ENCODE measurements around the gene NOB1. TPM values are rescaled to one million over a fixed set of nuclear protein-coding genes. Genes with fewer than 3 reads are reported as not detected.
A peak's percentile ranks its signal among the peaks of the same experiment; 100 is the strongest.

Gene NOB1
- total and polyA plus RNA-seq, 3 experiments from 2014 or later: 43.5 to 137 (median 129) TPM

DNA sequence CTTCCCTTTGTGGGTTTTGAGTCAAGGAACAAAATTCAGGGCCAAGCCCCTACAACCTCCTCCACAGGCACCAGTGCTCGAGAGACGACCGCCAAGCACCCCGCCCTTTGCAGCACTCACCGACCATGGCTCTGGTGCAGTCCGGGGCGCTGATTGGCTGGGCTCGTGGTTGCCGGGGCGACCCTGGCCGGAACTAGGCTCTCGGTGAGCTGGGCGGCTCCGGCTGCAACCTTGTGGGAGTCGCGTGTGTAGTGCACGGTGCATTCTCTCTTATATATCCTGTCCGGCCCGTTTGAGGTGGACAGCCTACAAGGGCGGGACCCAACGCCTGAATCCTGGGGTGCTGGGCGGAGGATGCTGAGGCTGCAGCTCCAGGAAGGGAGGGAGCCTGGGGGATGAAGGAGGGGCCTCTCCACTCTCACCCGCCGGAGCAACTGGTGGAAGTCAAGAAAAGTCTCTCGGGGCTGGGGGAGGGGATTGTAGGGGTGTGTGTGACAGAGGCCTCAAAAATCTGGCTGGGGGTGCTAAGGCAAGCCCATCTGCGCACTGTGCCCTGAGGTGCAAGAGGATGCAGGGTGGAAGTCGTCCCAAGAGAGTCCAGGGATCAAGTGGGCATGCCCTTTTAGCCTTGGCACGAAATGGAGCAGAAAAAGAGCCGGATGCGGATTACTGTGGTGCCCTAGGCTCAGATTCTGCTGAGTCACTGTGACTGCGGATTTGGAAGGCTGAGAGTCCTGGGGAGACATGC, 28.2 kb downstream of the NOB1 start, which contains the start of gene NQO1:
Gene NQO1, minus strand, starts transcription at position 248 of the 748 bp plus-strand sequence. Its CDS starts 121 bp downstream, at position 127.
- Histone ChIP-seq H3K27me3 (ENCODE audit: insufficient read depth, low read length, poor library complexity, severe bottlenecking) (no peaks in the 10 kb centered on the region), H3K9me3 (ENCODE audit: low read length) (no peaks in the 10 kb centered on the region), H3K4me1 (ENCODE audit: insufficient read depth, low read length) (peaks cover 16% of the 10 kb centered on the region), H3K27ac (ENCODE audit: low read depth, low read length) (peak within 1 kb of the TSS; percentile 74), H3K36me3 (ENCODE audit: insufficient read depth, low read length) (no peaks in the 10 kb centered on the region), H3K4me3 (ENCODE audit: low read length) (peak within 1 kb of the TSS; percentile 74)
- peak; percentile 68 to 90 (median 80) for DNase-seq
- H3K27me3 Mint-ChIP-seq: no peaks in the 10 kb centered on the region
- peaks cover 16 to 31% (median 17%) of the 10 kb centered on the region in 3 donors for H3K4me1 Mint-ChIP-seq
- POLR2A ChIA-PET: interaction anchor here (0.6 to 2.8 kb wide), 3 partner anchors 28 to 125 kb away, joined by 3 to 19 read pairs (median 5); partner anchors contain the start of gene NOB1
- H3K36me3 Mint-ChIP-seq: peaks cover 0 to 4% (median 0%) of the 10 kb centered on the region in 3 donors
- peak within 1 kb of the TSS; percentile 72 to 96 (median 92) for H3K27ac Mint-ChIP-seq
- CTCF ChIA-PET: interaction anchor here (4.6 to 8.2 kb wide), 2 partner anchors 16 to 28 kb away, joined by 16 to 58 read pairs; partner anchors contain the start of gene NOB1
- H3K4me3 Mint-ChIP-seq: peak within 1 kb of the TSS; percentile 83 to 96 (median 93)
- H3K9me3 Mint-ChIP-seq: no peaks in the 10 kb centered on the region

DNA sequence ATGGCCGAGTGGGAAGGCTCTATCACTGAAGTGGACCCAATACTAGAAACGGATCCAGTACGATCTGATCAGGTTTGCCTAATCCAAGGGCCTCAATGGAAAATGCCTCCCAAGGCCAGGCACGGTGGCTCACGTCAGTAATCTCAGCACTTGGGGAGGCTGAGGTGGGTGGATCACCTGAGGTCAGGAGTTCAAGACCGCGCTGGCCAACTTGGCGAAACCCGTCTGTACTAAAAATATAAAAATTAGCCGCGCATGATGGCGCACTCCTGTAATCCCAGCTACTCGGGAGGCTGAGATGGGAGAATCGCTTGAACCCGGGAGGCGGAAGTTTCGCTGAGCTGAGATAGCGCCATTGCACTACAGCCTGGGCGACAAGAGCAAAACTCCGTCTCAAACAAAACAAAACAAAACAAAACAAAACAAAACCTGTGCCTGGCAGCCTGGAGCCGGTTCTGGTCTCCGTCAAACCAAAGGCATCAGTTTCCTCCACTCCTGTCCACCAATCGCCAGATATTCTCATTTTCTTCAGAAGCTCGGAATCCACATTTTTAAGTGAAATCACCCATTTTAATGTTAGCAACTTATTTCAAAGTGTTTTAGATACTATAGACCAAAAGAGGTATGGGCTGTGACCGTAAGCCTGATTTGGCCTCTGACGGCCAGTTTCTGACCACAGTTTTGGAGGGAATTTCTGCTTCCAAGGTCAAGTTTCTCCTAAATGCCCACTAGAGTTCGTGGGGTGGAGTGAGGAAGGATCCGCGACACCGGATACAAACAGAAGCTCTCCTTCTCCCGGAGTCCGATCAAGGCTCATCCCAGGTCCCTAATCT, 29.0 kb downstream of the NOB1 start:
- Mint-ChIP-seq H3K4me3 (peak overlapping the region; percentile 83 to 96 (median 93)), H3K36me3 (peaks cover 0 to 4% (median 0%) of the 10 kb centered on the region in 3 donors), H3K27ac (peak overlapping the region; percentile 72 to 96 (median 92)), H3K27me3 (no peaks in the 10 kb centered on the region), H3K9me3 (no peaks in the 10 kb centered on the region), H3K4me1 (peaks cover 16 to 31% (median 17%) of the 10 kb centered on the region in 3 donors)
- Histone ChIP-seq H3K36me3 (ENCODE audit: insufficient read depth, low read length) (no peaks in the 10 kb centered on the region), H3K27ac (ENCODE audit: low read depth, low read length) (peak overlapping the region; percentile 74), H3K4me3 (ENCODE audit: low read length) (peak overlapping the region; percentile 74), H3K9me3 (ENCODE audit: low read length) (no peaks in the 10 kb centered on the region), H3K27me3 (ENCODE audit: insufficient read depth, low read length, poor library complexity, severe bottlenecking) (no peaks in the 10 kb centered on the region), H3K4me1 (ENCODE audit: insufficient read depth, low read length) (peaks cover 16% of the 10 kb centered on the region)
- POLR2A ChIA-PET: interaction anchor here (0.5 to 2.8 kb wide), 4 partner anchors 28 to 126 kb away, joined by 3 to 19 read pairs (median 4); partner anchors contain the start of gene NOB1
- CTCF ChIA-PET: interaction anchor here (4.6 to 8.2 kb wide), 2 partner anchors 15 to 29 kb away, joined by 16 to 58 read pairs; partner anchors contain the start of gene NOB1
- no peak for DNase-seq

DNA sequence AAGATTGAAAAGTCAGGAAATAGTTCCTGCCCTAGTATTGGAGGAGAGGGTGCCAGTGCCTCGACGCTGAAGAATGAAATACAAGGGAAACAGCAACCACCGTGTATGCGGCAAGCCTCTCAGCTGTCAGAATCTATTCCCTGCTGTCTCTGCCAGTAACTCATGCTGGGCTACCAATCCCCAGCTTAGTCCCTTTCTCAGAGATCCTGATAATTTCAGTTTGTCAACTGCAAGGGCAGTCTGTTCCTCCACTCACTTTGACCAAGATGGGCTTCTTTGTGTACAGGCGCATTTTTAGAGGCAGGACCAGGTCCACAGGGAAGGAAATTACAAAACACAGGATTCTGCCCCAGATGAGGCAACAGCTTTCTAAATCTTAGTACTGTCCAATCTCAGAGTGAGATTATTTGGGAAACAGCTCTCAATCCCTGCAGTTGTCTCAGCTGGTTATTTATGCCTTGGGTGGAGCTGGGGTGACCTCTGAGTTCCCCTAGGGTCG, 29.7 kb downstream of the NOB1 start:
- Mint-ChIP-seq H3K27me3 (no peaks in the 10 kb centered on the region), H3K4me1 (peaks cover 16 to 31% (median 17%) of the 10 kb centered on the region in 3 donors), H3K36me3 (peaks cover 0 to 4% (median 0%) of the 10 kb centered on the region in 3 donors), H3K27ac (peak overlapping the region in 4 of 8 donors; percentile 27 to 66 (median 55)), H3K4me3 (peak overlapping the region; percentile 20 to 83 (median 45)), H3K9me3 (no peaks in the 10 kb centered on the region)
- no peak for DNase-seq
- ChIA-PET CTCF (interaction anchor here (0.8 to 8.2 kb wide), 3 partner anchors 15 to 30 kb away, joined by 3 to 58 read pairs (median 16); partner anchors contain the start of gene NOB1), POLR2A (interaction anchor here (0.5 to 0.9 kb wide), 2 partner anchors 37 to 122 kb away, joined by 3 read pairs; partner anchors contain the start of gene WWP2)
- H3K27ac ChIP-seq (ENCODE audit: low read depth, low read length): no peak overlapping the region
- peaks cover 16% of the 10 kb centered on the region for H3K4me1 ChIP-seq (ENCODE audit: insufficient read depth, low read length)
- no peaks in the 10 kb centered on the region for H3K9me3 ChIP-seq (ENCODE audit: low read length)
- H3K4me3 ChIP-seq (ENCODE audit: low read length): no peak overlapping the region
- no peaks in the 10 kb centered on the region for H3K27me3 ChIP-seq (ENCODE audit: insufficient read depth, low read length, poor library complexity, severe bottlenecking)
- H3K36me3 ChIP-seq (ENCODE audit: insufficient read depth, low read length): no peaks in the 10 kb centered on the region

DNA sequence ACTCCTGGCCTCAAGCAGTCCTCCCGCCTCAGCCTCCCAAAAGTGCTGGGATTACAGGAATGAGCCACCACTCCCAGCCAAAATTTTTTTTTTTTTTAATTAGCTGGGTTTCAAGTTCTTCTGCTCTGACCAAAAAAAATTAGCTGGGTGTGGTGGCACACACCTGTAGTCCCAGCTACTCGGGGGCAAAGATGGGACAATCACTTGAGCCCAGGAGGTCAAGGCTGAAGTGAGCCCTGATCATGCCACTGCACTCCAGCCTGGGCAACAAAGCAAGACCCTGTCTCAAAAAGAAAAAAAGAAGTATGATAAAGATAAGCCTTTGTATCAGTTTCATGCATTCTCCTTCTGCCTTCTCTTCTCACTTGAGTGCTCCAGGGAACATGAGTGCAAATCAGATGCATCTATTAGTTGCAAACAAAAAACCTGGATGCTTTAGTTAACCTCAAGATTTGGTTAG, 30.3 kb downstream of the NOB1 start:
- Mint-ChIP-seq H3K4me1 (peaks cover 16 to 31% (median 17%) of the 10 kb centered on the region in 3 donors), H3K36me3 (peaks cover 0 to 4% (median 0%) of the 10 kb centered on the region in 3 donors), H3K27ac (peak overlapping the region in 4 of 8 donors; percentile 27 to 63 (median 40)), H3K27me3 (no peaks in the 10 kb centered on the region), H3K9me3 (no peaks in the 10 kb centered on the region), H3K4me3 (peak overlapping the region in 2 of 7 donors; percentile 23 to 83)
- DNase-seq: no peak
- H3K27me3 ChIP-seq (ENCODE audit: insufficient read depth, low read length, poor library complexity, severe bottlenecking): no peaks in the 10 kb centered on the region
- no peaks in the 10 kb centered on the region for H3K9me3 ChIP-seq (ENCODE audit: low read length)
- CTCF ChIA-PET: interaction anchor here (0.8 to 8.2 kb wide), 4 partner anchors 14 to 33 kb away, joined by 3 to 58 read pairs (median 10); partner anchors contain the start of gene NOB1
- peaks cover 16% of the 10 kb centered on the region for H3K4me1 ChIP-seq (ENCODE audit: insufficient read depth, low read length)
- no peaks in the 10 kb centered on the region for H3K36me3 ChIP-seq (ENCODE audit: insufficient read depth, low read length)
- no peak overlapping the region for H3K27ac ChIP-seq (ENCODE audit: low read depth, low read length)
- POLR2A ChIA-PET: interaction anchor here (0.9 kb wide), 1 partner anchor 37 kb away, joined by 3 read pairs; the partner anchor contains the start of gene WWP2
- H3K4me3 ChIP-seq (ENCODE audit: low read length): no peak overlapping the region

DNA sequence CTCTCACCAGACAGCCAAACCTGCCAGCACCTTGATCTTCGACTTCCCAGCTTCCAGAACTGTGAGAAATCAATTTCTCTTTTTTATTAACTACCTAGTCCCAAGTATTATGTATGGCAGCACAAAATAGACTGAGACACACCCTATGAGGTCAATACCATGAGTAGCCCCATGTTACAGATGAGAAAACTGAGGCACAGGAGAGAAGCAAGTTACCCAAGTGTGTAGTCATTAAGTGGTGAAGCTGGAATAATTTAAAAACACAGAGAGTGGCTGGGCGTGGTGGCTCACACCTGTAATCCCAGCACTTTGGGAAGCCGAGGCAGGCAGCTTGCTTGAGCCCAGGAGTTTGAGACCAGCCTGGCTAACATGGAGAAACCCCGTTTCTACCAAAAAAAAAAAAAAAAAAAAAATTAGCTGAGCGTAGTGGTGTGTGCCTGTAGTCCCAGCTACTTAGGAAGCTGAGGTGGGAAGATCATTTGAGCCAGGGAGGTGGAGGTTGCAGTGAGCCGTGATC, 33.2 kb downstream of the NOB1 start:
- Histone ChIP-seq H3K27me3 (ENCODE audit: insufficient read depth, low read length, poor library complexity, severe bottlenecking) (no peaks in the 10 kb centered on the region), H3K36me3 (ENCODE audit: insufficient read depth, low read length) (no peaks in the 10 kb centered on the region), H3K4me1 (ENCODE audit: insufficient read depth, low read length) (peaks cover 5% of the 10 kb centered on the region), H3K27ac (ENCODE audit: low read depth, low read length) (no peak overlapping the region), H3K4me3 (ENCODE audit: low read length) (no peak overlapping the region), H3K9me3 (ENCODE audit: low read length) (no peaks in the 10 kb centered on the region)
- H3K9me3 Mint-ChIP-seq: no peaks in the 10 kb centered on the region
- H3K4me1 Mint-ChIP-seq: peaks cover 9 to 15% (median 10%) of the 10 kb centered on the region in 3 donors
- DNase-seq: no peak
- H3K36me3 Mint-ChIP-seq: peaks cover 0 to 4% (median 2%) of the 10 kb centered on the region in 3 donors
- peak overlapping the region in 1 of 8 donors; percentile 14 for H3K27ac Mint-ChIP-seq
- H3K4me3 Mint-ChIP-seq: no peak overlapping the region
- ChIA-PET POLR2A (interaction anchor here (0.6 kb wide), 1 partner anchor 152 kb away, joined by 5 read pairs; no protein-coding TSS in a partner anchor), CTCF (interaction anchor here (1.0 to 8.2 kb wide), 3 partner anchors 11 to 33 kb away, joined by 3 to 58 read pairs (median 3); partner anchors contain the start of gene NOB1)
- no peaks in the 10 kb centered on the region for H3K27me3 Mint-ChIP-seq

DNA sequence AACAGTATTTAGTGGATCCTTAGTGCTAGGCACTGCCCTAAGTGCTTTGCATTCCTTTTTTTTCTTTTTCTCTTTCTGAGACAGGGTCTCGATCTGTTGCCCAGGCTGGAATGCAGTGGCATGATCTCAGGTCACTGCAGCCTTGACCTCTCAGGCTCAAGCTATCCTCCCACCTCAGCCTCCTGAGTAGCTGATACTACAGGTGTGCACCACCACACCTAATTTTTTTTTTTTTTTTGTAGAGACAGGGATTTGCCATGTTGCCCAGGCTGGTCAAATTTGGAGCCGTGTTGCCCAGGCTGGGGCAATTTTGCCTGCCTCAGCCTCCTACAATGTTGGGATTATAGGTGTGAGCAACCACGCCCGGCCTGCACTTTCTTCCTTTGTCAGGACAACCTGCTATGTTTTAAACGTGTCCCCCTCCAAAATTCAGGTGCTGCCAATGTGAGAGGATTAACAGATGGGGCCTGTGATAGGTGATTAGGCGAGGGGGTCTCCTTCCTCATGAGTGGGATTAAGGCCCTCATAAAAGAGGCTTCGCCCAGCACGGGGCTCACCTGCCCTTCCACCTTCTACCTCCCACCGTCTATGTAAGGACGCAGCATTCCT, 33.8 kb downstream of the NOB1 start:
- peaks cover 3 to 9% (median 4%) of the 10 kb centered on the region in 3 donors for H3K4me1 Mint-ChIP-seq
- H3K9me3 Mint-ChIP-seq: no peaks in the 10 kb centered on the region
- H3K27me3 Mint-ChIP-seq: no peaks in the 10 kb centered on the region
- peaks cover 0 to 4% (median 0%) of the 10 kb centered on the region in 3 donors for H3K36me3 Mint-ChIP-seq
- Histone ChIP-seq H3K27me3 (ENCODE audit: insufficient read depth, low read length, poor library complexity, severe bottlenecking) (no peaks in the 10 kb centered on the region), H3K27ac (ENCODE audit: low read depth, low read length) (no peak overlapping the region), H3K4me1 (ENCODE audit: insufficient read depth, low read length) (peaks cover 2% of the 10 kb centered on the region), H3K4me3 (ENCODE audit: low read length) (no peak overlapping the region), H3K9me3 (ENCODE audit: low read length) (no peaks in the 10 kb centered on the region), H3K36me3 (ENCODE audit: insufficient read depth, low read length) (no peaks in the 10 kb centered on the region)
- CTCF ChIA-PET: interaction anchor here (1.0 to 8.2 kb wide), 2 partner anchors 11 to 34 kb away, joined by 3 to 58 read pairs; partner anchors contain the start of gene NOB1
- no peak for DNase-seq
- no peak overlapping the region for H3K4me3 Mint-ChIP-seq
- H3K27ac Mint-ChIP-seq: no peak overlapping the region
- POLR2A ChIA-PET: interaction anchor here (0.7 kb wide), 1 partner anchor 34 kb away, joined by 3 read pairs; the partner anchor contains the start of gene NOB1
